ENCODE results near the gene SPPL2A. TPM values are rescaled to one million over a fixed set of nuclear protein-coding genes. Genes with fewer than 3 reads are reported as not detected.
"Not testable (repeated sequence)": the region's sequence is repeated elsewhere in the genome, so short reads cannot be mapped to it uniquely, and the experiment has no call there.

The SPPL2A gene, protein sequence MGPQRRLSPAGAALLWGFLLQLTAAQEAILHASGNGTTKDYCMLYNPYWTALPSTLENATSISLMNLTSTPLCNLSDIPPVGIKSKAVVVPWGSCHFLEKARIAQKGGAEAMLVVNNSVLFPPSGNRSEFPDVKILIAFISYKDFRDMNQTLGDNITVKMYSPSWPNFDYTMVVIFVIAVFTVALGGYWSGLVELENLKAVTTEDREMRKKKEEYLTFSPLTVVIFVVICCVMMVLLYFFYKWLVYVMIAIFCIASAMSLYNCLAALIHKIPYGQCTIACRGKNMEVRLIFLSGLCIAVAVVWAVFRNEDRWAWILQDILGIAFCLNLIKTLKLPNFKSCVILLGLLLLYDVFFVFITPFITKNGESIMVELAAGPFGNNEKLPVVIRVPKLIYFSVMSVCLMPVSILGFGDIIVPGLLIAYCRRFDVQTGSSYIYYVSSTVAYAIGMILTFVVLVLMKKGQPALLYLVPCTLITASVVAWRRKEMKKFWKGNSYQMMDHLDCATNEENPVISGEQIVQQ
- total RNA-seq, result 87.5 TPM
- long read RNA-seq, full-length matches to known transcripts, result 40 of 54 reads
- long read RNA-seq, partial matches to known transcripts, result 1 of 54 reads
- long read RNA-seq, other reads (novel, unspliced or antisense), result 13 of 54 reads

DNA sequence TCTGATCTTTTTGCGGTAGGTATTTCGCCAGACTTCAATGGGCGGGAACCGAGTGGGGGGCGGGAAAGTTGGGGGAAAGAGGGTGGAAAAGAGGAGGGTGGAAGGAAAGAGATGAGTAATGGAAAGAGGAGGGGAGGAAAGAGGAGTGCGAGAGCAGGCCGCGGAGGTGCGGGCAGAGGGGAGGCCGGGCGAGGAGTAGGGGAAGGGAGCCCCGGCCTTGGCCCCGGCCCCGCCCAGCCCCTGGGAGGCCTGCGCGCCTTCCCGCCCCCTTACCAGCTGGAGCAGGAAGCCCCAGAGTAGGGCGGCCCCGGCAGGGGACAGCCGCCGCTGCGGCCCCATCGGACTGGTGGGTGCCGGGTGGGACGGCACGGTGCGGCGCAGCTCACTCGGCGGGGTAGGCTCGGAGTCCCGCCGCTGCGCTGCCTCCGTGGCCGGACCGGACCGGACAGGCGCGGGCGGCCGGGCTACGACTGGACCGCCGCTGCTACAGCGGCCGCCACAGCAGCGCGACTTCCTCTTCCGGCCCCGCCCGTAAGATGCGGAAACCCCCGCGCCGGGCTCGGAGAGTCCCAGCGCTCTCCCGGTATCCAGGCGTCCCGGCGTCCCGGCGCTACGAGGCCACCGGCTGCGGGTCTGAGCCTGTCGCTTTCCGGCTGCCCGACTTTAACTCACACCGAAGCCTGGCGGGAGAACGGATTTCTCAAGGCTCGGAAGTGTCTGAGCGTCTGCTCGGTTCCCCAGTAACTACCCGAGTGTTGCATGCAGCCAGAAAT is at the start of gene SPPL2A:
TSS of gene SPPL2A (minus strand) at position 512 of the 773 bp plus-strand sequence. CDS start at position 339, 173 bp downstream.
- ATAC-seq (ENCODE audit: poor library complexity) (peak; percentile 91), DNase-seq (peak; percentile 91)
- intact Hi-C loops (cut with DNase I), result loop anchor here (5.0 kb wide), 2 partner anchors 78 to 112 kb away; partner anchors contain the start of gene TRPM7

DNA sequence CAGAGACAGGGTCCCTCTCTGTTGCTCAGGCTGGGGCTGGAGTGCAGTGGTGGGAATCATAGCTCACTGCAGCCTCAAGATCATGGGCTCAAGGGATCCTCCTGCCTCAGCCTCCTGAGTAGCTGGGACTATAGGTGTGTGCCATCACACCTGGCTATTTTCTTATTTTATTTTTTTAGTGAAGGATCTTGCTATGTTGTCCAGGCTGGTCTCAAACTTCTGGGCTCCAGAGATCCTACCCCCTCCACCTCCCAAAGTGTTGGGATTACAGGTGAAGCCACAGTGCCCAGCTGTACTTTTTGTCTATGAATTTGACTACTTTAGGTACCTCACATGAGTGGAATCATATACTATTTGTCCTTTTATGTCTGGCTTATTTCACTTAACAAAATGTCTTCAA is 49.1 kb upstream of the SPPL2A start:
- intact Hi-C loops (cut with DNase I), result no loop called here
- DNase-seq (no peak), ATAC-seq (ENCODE audit: poor library complexity) (no peak)

DNA sequence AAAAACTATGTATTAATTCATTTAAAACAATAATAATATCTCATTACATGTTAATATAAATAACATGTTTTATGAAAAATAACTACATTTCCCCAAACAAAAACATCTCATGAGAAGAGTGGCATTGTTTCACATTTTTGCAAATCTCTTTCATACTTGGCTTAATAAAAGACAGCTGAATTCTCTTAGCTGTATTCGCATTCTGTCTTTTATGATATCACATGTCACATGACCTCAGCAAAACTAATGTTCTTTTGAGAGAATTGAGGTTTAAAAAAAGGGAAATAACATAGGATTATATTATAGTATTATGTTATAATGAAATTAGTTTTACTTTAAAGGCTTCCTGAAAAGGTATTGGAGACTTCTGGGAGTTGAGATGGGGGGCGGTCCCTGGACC is 48.4 kb upstream of the SPPL2A start:
- intact Hi-C loops (cut with DNase I), result no loop called here
- no peak for ATAC-seq (ENCODE audit: poor library complexity)
- DNase-seq, result no peak

DNA sequence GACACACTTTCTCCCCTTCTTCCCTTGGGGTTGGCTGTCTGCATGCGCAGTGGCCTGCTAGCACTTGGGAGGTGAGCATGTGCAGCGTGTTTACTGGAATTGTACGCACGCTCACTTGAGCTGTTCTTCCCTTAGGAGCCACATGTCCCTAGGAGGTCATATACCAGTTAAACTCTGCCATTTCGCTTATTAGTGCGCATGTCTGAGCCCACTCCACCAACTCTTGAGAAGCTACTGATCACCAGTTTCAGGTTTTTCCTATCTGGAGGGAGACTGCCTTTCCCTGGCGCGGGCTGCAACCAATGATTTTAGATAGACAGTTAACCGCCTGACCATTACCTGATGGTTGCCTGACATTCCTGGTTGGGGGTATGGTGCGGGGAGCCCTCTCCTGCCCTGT is 47.6 kb upstream of the SPPL2A start:
- ATAC-seq (ENCODE audit: poor library complexity), result no peak
- intact Hi-C loops (cut with DNase I), result no loop called here

DNA sequence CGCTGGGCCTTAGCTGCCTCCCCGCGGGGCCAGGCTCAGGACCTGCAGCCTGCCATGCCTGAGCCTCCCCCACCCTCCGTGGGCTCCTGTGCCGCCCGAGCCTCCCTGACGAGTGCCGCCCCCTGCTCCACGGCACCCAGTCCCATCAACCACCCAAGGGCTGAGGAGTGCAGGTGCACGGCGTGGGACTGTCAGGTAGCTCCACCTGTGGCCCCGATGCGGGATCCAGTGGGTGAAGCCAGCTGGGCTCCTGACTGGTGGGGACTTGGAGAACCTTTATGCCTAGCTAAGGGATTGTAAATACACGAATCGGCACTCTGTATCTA is 46.6 kb upstream of the SPPL2A start:
- DNase-seq; intact Hi-C loops (cut with DNase I); ATAC-seq (ENCODE audit: poor library complexity): not testable (repeated sequence)

More for the DNA sequence above, 47.6 kb upstream of the SPPL2A start:
- DNase-seq, result no peak

DNA sequence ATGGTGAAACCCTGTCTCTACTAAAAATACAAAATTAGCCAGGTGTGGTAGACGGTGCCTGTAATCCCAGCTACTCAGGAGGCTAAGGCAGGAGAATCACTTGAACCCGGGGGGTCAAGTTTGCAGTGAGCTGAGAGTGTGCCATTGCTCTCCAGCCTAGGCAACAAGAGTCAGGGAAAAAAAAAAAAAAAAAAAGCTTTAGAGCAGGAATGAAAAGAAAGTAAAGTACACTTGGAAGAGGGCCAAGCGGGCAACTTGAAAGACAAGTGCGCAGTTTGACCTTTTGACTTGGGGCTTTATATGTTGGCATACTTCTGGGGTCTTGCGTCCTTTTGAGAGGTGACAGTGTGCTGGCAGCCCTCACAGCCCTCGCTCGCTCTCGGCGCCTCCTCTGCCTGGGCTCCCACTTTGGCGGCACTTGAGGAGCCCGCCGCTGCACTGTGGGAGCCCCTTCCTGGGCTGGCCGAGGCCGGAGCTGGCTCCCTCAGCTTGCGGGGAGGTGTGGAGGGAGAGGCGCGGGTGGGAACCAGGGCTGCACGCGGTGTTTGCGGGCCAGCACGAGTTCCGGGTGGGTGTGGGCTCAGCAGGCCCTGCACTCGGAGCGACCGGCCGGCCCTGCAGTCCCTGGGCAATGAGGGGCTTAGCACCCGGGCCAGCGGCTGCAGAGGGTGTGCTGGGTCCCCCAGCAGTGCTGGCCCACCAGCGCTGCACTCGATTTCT is 46.1 kb upstream of the SPPL2A start:
- DNase-seq; intact Hi-C loops (cut with DNase I); ATAC-seq (ENCODE audit: poor library complexity): not testable (repeated sequence)

DNA sequence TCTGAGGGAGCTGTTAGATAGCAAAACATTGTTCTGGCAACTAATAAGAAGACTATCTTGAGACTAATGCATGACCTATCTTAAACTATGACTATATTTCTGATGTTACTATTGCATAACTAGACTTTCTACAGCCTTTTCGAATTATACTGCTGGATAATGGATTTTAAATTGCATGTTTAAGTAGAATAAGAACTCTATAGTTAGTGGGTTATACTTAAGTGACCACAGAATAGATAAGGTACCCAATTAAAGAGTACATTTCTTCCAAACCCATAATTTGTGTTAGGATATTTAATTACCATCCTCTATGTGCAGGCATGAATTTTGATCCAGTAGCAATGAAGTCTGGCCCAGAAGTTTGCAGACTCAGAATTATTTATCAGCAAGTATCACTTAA is 44.6 kb upstream of the SPPL2A start:
- DNase-seq, result no peak
- no peak for ATAC-seq (ENCODE audit: poor library complexity)
- intact Hi-C loops (cut with DNase I), result no loop called here

DNA sequence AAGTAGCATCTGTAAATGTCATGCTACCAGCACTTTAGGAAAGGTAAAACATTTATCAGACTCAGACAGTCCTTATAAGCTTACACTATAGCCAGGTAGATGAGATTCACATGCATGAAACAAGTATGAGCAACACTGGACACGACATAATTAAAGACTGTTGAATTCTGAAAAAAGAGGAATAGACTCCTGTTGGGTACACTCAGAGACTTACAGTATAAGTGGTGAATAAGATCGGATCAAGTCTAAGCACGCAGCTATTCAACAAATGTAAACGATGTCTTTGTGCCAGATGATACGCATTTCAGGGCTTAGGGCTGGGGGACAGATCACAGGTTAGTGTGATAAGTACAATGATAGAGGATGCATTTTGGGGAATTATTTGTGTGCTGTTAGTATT is 43.2 kb upstream of the SPPL2A start:
- DNase-seq, result no peak
- intact Hi-C loops (cut with DNase I), result no loop called here
- no peak for ATAC-seq (ENCODE audit: poor library complexity)

DNA sequence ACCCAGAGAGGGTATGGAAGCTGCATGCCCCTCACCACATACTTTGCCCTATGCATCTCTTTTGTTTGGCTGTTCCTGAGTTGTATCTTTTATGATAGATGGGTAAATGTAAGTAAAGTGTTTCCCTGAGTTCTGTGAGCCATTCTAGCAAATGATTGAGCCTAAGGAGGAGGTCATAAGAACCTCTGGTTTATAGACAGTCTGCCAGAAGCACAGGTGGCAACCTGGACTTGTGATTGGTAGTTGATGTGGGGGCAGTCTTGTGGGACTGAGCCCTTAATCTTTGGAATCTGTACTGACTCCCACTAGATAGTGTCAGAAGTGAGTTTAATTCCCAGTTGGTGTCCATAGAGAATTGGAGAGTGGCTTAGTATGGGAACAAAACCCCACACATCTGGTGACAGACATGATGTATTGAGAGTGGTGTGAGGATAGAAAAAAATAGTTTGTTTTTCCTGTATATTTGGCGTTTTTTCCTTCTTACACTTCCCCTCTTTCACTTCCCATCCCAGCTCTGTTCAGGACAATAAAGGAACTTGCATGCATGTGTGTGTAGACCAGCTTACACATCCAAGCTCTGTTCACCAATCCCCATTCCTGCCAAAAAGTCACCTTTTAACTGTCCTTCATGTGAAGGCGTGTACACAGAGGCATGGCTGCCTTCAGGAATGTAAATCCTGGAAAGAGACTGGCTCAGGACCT is 38.1 kb upstream of the SPPL2A start:
- ATAC-seq (ENCODE audit: poor library complexity) (no peak), DNase-seq (no peak)
- intact Hi-C loops (cut with DNase I), result no loop called here

DNA sequence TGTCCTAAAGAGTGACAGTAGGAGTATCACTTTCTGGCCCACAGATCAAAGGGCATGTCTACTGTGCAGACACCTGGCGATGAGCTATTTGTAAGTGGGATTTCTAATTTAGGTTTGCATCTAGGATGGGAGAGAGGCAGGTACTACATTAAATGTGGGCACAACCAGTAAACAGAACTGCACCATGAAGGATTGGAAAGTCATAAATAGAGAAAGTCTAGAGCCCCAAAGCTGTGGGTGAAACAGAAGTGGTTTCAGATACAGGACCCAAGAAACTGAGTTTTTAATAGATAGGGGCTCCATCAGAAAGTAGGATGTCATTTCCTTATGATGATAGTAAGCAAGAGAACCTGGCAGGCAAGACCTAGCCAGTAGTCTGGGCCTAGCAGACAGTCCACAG is 35.2 kb upstream of the SPPL2A start:
- intact Hi-C loops (cut with DNase I), result no loop called here
- ATAC-seq (ENCODE audit: poor library complexity), result no peak
- no peak for DNase-seq

DNA sequence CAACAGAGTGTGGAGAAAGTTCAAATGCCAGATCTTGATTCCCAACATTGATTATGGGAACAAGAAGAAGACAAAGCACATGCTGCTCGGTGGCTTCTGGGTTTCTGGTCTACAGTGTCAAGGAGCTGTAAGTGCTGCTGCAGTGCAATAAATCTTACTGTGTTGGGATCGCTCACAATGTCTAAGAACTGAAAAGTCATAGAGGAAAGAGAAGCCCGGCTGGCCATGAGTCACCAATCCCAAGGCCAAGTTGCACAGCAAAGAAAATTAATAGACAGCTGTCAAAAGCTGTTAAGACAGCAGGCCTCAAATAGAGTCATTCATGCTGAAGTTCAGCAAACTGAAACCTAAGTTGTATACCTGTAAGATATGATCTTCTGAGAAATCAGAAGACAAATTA is 33.2 kb upstream of the SPPL2A start:
- DNase-seq, result no peak
- ATAC-seq (ENCODE audit: poor library complexity), result no peak
- intact Hi-C loops (cut with DNase I), result no loop called here

DNA sequence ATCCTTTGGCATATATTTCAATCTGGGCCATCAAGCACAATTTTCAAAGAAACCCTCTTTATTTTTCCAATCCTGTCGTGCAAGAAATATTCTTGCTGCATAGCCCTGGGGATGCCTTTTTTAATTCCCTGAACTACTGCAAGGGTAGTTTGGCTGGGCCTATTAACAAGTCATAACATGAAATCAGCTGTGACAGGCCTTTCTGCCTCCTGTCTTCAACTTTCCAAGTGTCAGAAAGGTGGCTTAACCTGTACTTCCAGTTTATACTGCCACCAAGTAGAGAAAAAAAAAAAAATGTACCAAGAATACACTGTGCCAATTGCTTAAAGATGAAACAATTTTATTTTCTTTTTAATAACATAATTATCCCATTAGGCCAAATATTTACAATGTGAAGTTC is 32.4 kb upstream of the SPPL2A start:
- DNase-seq, result no peak
- ATAC-seq (ENCODE audit: poor library complexity), result no peak
- intact Hi-C loops (cut with DNase I), result no loop called here

DNA sequence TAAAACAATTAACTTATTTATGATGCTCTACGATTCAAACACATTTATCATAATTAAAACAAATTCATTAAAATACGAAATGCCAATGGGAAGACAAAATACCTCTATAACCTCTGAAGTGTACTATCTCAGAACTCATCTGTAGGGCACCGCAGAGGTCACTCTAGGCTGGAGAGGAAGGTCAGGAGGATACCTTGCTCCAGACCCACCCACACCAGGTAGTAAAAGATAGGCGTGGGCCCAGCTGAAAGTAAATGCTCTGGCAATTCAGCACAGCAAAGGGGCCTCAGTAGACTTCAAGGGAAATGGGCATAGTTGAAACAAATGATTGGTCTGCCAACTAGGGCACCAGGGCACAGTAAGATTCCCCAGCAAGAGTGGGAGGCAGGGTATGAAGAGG is 26.0 kb upstream of the SPPL2A start:
- ATAC-seq (ENCODE audit: poor library complexity), result no peak
- intact Hi-C loops (cut with DNase I), result no loop called here
- DNase-seq, result no peak

DNA sequence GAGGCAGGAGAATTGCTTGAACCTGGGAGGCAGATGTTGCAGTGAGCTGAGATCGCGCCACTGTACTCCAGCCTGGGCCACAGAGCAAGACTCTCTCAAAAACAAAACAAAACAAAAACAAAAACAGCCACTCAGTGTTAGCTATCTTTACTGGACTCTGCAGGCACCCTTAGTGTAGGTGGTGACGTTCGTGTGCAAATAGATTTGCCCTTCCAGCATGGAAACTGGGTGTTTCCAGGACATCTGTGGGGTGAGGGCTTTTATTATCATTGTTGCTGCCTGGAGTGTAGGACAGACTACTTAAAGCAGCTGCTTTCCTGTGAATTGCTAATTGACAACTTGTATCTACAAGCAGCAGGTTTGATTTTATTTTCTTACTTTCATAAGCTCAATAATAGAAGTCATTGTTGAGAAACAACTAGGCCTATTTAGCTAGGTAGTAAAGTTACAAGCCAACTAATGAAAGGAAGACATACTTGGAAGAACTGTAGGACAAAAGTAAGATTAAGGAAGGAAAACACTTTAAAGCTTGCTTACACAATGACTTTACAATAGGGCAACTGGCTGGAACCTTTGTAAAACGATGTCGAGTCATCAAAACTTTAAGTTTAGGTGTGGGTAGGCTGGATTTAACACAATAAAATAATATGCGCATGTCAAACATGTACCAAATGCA is 25.4 kb upstream of the SPPL2A start:
- intact Hi-C loops (cut with DNase I), result no loop called here
- DNase-seq (no peak), ATAC-seq (ENCODE audit: poor library complexity) (no peak)

DNA sequence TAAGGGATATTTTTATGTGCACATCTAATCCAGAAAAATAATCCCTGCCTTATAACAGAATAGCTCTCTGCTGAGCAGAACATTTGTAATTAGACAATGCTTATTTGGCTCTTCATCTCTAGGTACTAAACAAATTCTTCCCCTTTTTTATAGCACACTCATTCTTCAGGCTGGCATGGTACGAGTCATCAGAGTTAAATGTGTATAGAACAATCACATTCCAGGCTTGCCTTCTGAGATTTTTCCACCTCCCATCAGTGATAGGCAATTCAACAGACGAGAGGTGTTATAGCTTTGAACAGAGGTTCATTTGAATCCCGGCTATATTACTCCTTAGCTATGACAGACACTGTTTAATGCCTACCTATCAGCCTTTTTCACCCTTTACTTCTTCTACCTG is 21.4 kb upstream of the SPPL2A start:
- DNase-seq (no peak), ATAC-seq (ENCODE audit: poor library complexity) (no peak)
- intact Hi-C loops (cut with DNase I), result no loop called here

DNA sequence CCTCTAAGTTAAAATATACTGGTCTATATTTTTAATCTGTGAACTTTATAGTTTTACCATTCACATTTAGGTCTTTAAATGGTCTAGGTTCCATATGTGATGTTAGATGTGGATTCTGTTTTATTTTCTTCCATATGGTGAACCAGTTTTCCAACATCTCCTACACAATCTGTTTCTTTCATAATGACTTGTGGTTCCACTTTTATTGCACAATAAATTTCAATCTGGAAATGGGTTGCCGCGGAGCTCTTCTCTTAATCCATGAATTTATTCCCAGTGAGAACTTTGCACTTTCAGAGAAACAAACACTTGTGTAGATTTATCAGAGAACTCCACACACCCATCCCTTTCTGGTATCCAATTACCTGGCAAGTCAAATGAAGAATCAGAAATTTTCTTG is 20.9 kb upstream of the SPPL2A start:
- ATAC-seq (ENCODE audit: poor library complexity), result no peak
- intact Hi-C loops (cut with DNase I), result no loop called here
- DNase-seq, result no peak

DNA sequence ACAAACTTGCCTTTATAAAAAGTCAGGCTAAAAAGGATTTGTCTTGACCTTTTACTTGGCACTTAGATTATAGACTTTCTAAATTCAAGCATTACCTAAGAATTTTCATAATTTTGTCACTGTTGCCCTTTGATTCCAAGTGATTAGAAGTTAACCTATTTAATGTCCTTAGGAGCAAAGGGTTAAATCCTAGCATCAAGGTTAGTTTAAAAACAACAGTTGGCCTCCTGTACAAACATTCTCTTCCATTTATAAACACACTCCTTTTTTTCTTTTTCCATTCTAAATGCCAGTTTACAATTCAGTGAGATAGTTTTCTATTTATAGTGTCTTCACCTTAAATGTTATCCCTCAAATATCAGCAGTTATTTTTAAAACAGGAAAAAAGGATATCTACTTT is 18.4 kb upstream of the SPPL2A start:
- ATAC-seq (ENCODE audit: poor library complexity), result no peak
- intact Hi-C loops (cut with DNase I), result no loop called here
- no peak for DNase-seq

DNA sequence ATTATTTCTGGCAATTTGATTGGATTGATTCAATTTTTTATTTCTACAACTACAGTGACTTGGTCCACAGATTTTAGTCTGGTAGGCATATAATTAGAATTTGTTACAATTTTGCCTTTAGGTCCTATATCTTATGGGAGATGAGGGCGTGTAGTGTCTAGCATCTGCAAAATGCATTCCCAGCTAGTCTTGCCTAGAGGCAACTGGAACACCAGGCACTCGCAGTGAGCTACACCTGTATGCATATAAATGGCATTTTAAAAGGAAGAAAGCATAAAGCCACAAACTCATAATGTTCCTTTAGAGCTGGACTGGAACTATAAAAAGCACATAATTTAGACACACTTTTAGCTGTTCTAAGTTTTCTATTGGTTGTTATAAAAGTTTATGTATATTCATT is 17.9 kb upstream of the SPPL2A start:
- intact Hi-C loops (cut with DNase I), result no loop called here
- ATAC-seq (ENCODE audit: poor library complexity), result no peak
- DNase-seq, result no peak

Data from Right ventricle myocardium superior (tissue), 1 donor.